H9 (cell line): ENCODE measurements around the gene SIAH2. TPM values are rescaled to one million over a fixed set of nuclear protein-coding genes. Genes with fewer than 3 reads are reported as not detected.

Experiments used
- DNase-seq: peaks from one replicate; pipeline ENCODE4 v3.0.0-alpha.2; 2017
- H2AFZ ChIP-seq: one replicate; pipeline ENCODE4 v1.6.1; 2013; ENCODE audit warnings: mild to moderate bottlenecking, low read length, control low read depth, moderate library complexity
- H2AK5ac ChIP-seq: 2 replicates; pipeline ENCODE4 v1.6.1; 2013; ENCODE audit warnings: low read length, control low read depth, mixed read lengths; ENCODE audit not compliant: insufficient read length
- H2BK120ac ChIP-seq: one replicate; pipeline ENCODE4 v1.6.1; 2013; ENCODE audit warnings: low read depth, mild to moderate bottlenecking, low read length, control low read depth, inconsistent platforms; ENCODE audit not compliant: poor library complexity, severe bottlenecking
- H2BK12ac ChIP-seq: 2 replicates; pipeline ENCODE4 v1.6.1; 2013; ENCODE audit warnings: low read length, control low read depth, mixed read lengths, low read depth; ENCODE audit not compliant: insufficient read length
- H2BK15ac ChIP-seq: 2 replicates; pipeline ENCODE4 v1.6.1; 2013; ENCODE audit warnings: low read depth, low read length, control low read depth
- H2BK20ac ChIP-seq: one replicate; pipeline ENCODE4 v1.6.1; 2013; ENCODE audit warnings: low read depth, mild to moderate bottlenecking, low read length, control low read depth, inconsistent platforms; ENCODE audit not compliant: poor library complexity, severe bottlenecking
- H2BK5ac ChIP-seq: 2 replicates; pipeline ENCODE4 v1.6.1; 2013; ENCODE audit warnings: low read length, control low read depth, mixed read lengths; ENCODE audit not compliant: insufficient read length
- H3K14ac ChIP-seq: 2 replicates; pipeline ENCODE4 v1.6.1; 2013; ENCODE audit warnings: low read length, control low read depth; ENCODE audit not compliant: insufficient read depth
- H3K18ac ChIP-seq: 2 replicates; pipeline ENCODE4 v1.6.1; 2013; ENCODE audit warnings: low read depth, mild to moderate bottlenecking, mixed read lengths, low read length, control low read depth; ENCODE audit not compliant: insufficient read length
- H3K23ac ChIP-seq: 2 replicates; pipeline ENCODE4 v1.6.1; 2013; ENCODE audit warnings: low read length, control low read depth, mixed read lengths, low read depth; ENCODE audit not compliant: insufficient read length
- H3K23me2 ChIP-seq: 2 replicates; pipeline ENCODE4 v1.6.1; 2013; ENCODE audit warnings: low read depth, mild to moderate bottlenecking, mixed read lengths, low read length, control low read depth; ENCODE audit not compliant: insufficient read length, poor library complexity, severe bottlenecking
- H3K27ac ChIP-seq: 2 replicates; pipeline ENCODE4 v1.5.1; 2013; ENCODE audit warnings: low read length, control low read depth, mixed read lengths, low read depth; ENCODE audit not compliant: insufficient read length
- H3K27me3 ChIP-seq: 2 replicates; pipeline ENCODE4 v1.6.1; 2013; ENCODE audit warnings: low read length, control low read depth, inconsistent platforms; ENCODE audit not compliant: insufficient read depth
- H3K4ac ChIP-seq: 2 replicates; pipeline ENCODE4 v1.6.1; 2013; ENCODE audit warnings: low read depth, mild to moderate bottlenecking, control low read depth, inconsistent platforms, low read length, moderate library complexity
- H3K4me1 ChIP-seq: 2 replicates; pipeline ENCODE4 v1.6.1; 2013; ENCODE audit warnings: low read length, control low read depth, inconsistent platforms; ENCODE audit not compliant: insufficient read depth
- H3K4me2 ChIP-seq: 2 replicates; pipeline ENCODE4 v1.6.1; 2013; ENCODE audit warnings: low read length, control low read depth, mixed read lengths; ENCODE audit not compliant: insufficient read length, insufficient read depth
- H3K56ac ChIP-seq: 2 replicates; pipeline ENCODE4 v1.6.1; 2013; ENCODE audit warnings: low read depth, mild to moderate bottlenecking, mixed read lengths, low read length, control low read depth; ENCODE audit not compliant: insufficient read length
- H3K79me1 ChIP-seq: 2 replicates; pipeline ENCODE4 v1.6.1; 2013; ENCODE audit warnings: low read depth, mild to moderate bottlenecking, moderate library complexity, low read length, control low read depth, inconsistent platforms; ENCODE audit not compliant: insufficient read depth, poor library complexity, severe bottlenecking
- H3K79me2 ChIP-seq: 2 replicates; pipeline ENCODE4 v1.6.1; 2013; ENCODE audit warnings: low read length, control low read depth, inconsistent platforms; ENCODE audit not compliant: insufficient read depth
- H3K9ac ChIP-seq: 2 replicates; pipeline ENCODE4 v1.6.1; 2013; ENCODE audit warnings: low read length, control low read depth, mixed read lengths; ENCODE audit not compliant: insufficient read length; ENCODE audit errors: extremely low read depth
- H3K9me3 ChIP-seq: one replicate; pipeline ENCODE4 v1.6.1; 2013; ENCODE audit warnings: low read depth, low read length, inconsistent platforms; ENCODE audit not compliant: control insufficient read depth
- H3T11ph ChIP-seq: one replicate; pipeline ENCODE4 v1.6.1; 2013; ENCODE audit warnings: mild to moderate bottlenecking, low read length, control low read depth, inconsistent platforms
- H4K20me1 ChIP-seq: one replicate; pipeline ENCODE4 v1.6.1; 2013; ENCODE audit not compliant: control insufficient read depth, insufficient read length, insufficient read depth
- H4K5ac ChIP-seq: 2 replicates; pipeline ENCODE4 v1.6.1; 2013; ENCODE audit warnings: low read depth, mild to moderate bottlenecking, mixed read lengths, low read length, control low read depth; ENCODE audit not compliant: insufficient read length
- H4K8ac ChIP-seq: replicated peaks from 2 replicates; pipeline ENCODE4 v1.6.1; 2013; ENCODE audit warnings: low read length, control low read depth, mixed read lengths, low read depth; ENCODE audit not compliant: insufficient read length
- H4K91ac ChIP-seq: 2 replicates; pipeline ENCODE4 v1.6.1; 2013; ENCODE audit warnings: low read depth, mild to moderate bottlenecking, moderate library complexity, mixed read lengths, low read length, control low read depth; ENCODE audit not compliant: insufficient read length
- H3K27ac Mint-ChIP-seq, 3 experiments: 2 replicates in 2 of 3; 3 replicates in 1 of 3; pipeline ENCODE4 v1.8.0; 2020 to 2021; ENCODE audit warnings: mixed read lengths in 3 of 3, mild to moderate bottlenecking in 1 of 3, moderate library complexity in 1 of 3
- H3K27me3 Mint-ChIP-seq: 2 replicates; pipeline ENCODE4 v1.8.0; 2021; ENCODE audit warnings: low read depth, mild to moderate bottlenecking, moderate library complexity, mixed read lengths
- H3K36me3 Mint-ChIP-seq, 3 experiments: 2 replicates in 2 of 3; 3 replicates in 1 of 3; pipeline ENCODE4 v1.8.0; 2020 to 2021; ENCODE audit warnings: low read depth in 3 of 3, mixed read lengths in 3 of 3; ENCODE audit not compliant: insufficient read depth in 1 of 3
- H3K4me1 Mint-ChIP-seq, 2 experiments: 2 replicates each; pipeline ENCODE4 v1.8.0; 2020; ENCODE audit warnings: mixed read lengths in 2 of 2
- H3K4me3 Mint-ChIP-seq, 2 experiments: 2 replicates in 1 of 2; 3 replicates in 1 of 2; pipeline ENCODE4 v1.8.0; 2020 to 2021; ENCODE audit warnings: mild to moderate bottlenecking in 2 of 2, mixed read lengths in 2 of 2, moderate library complexity in 1 of 2
- H3K9me3 Mint-ChIP-seq, 2 experiments: 2 replicates in 1 of 2; 3 replicates in 1 of 2; pipeline ENCODE4 v1.8.0; 2020; ENCODE audit warnings: mild to moderate bottlenecking in 2 of 2, mixed read lengths in 2 of 2, moderate library complexity in 1 of 2
- WGBS: extraction: QIAGEN DNeasy Blood & Tissue Kit; methylation state at CpG from one replicate; pipeline ENCODE4 v1.1.7; 2013; ENCODE audit warnings: missing lambda C conversion rate, low lambda C conversion rate, mixed read lengths; ENCODE audit not compliant: insufficient read length; ENCODE audit errors: extremely low coverage; 5-methylcytosine and 5-hydroxymethylcytosine counted together
- total RNA-seq: library from RNA; stranded (reverse); gene quantifications from 2 replicates; pipeline ENCODE4 v1.2.1, GENCODE V29; 2021
- TF ChIP-seq, protein P1 (sequence below): fragments of 200-600 bp; sonication (generic); conservative IDR thresholded peaks from 3 replicates; pipeline ENCODE4 v1.8.0; 2021; ENCODE audit warnings: antibody characterized with exemption, mild to moderate bottlenecking

Gene SIAH2
- total RNA-seq, 1 experiment from 2014 or later, result 17.4 TPM

DNA sequence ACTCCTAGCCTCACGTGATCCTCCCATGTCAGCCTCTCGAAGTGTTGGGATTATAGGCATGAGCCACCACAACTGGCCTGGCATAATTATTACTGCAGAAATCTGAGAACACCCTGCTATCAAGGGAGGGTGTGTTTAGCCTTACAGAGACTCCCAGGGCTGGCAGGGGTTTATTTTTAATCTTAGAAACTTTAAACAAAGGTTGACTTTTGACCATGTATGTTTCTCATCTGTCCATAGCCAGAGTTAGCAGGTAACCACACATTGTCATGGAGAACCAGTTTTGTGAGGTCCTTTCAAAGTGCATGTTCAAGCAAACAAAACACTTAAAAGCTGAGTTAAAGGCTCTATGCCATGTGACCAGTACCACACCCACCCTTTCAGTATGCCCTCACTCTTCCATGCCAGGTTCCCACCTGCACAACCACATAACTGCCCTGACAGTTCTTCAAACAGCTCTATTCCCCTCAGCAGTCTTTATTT, 11.1 kb downstream of the SIAH2 start:
- no peak overlapping the region for H3K56ac ChIP-seq
- H3K23ac ChIP-seq, result no peak overlapping the region
- no peak overlapping the region for H3K9ac ChIP-seq
- H3K79me2 ChIP-seq, result no peaks in the 10 kb centered on the region
- H3K27ac Mint-ChIP-seq, result 0 out of 7 replicates have a peak overlapping the region, but pooled peaks of 2 of the 3 experiments have one; percentile 14 to 48
- H3K79me1 ChIP-seq, result no peaks in the 10 kb centered on the region
- H2BK12ac ChIP-seq, result no peak overlapping the region
- H3K36me3 Mint-ChIP-seq, result peaks cover 0 to 2% (median 0%) of the 10 kb centered on the region in 3 experiments; a peak in 2 of 7 replicates
- TF ChIP-seq, protein P1, sequence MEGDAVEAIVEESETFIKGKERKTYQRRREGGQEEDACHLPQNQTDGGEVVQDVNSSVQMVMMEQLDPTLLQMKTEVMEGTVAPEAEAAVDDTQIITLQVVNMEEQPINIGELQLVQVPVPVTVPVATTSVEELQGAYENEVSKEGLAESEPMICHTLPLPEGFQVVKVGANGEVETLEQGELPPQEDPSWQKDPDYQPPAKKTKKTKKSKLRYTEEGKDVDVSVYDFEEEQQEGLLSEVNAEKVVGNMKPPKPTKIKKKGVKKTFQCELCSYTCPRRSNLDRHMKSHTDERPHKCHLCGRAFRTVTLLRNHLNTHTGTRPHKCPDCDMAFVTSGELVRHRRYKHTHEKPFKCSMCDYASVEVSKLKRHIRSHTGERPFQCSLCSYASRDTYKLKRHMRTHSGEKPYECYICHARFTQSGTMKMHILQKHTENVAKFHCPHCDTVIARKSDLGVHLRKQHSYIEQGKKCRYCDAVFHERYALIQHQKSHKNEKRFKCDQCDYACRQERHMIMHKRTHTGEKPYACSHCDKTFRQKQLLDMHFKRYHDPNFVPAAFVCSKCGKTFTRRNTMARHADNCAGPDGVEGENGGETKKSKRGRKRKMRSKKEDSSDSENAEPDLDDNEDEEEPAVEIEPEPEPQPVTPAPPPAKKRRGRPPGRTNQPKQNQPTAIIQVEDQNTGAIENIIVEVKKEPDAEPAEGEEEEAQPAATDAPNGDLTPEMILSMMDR, result no peak
- no peaks in the 10 kb centered on the region for H3K9me3 Mint-ChIP-seq
- no peak overlapping the region for H2BK5ac ChIP-seq
- no peaks in the 10 kb centered on the region; the same call in 1 of the 2 replicates for H3K4me1 ChIP-seq
- H4K8ac ChIP-seq, result no peak overlapping the region
- H3K9me3 ChIP-seq, result no peaks in the 10 kb centered on the region
- H2BK15ac ChIP-seq, result no peak overlapping the region
- H4K20me1 ChIP-seq, result no peaks in the 10 kb centered on the region
- no peak overlapping the region for H3K14ac ChIP-seq
- no peak overlapping the region for H4K5ac ChIP-seq
- no peak overlapping the region for H3K4me3 Mint-ChIP-seq
- no peak overlapping the region for H3K18ac ChIP-seq
- no peak overlapping the region for H2AK5ac ChIP-seq
- no peaks in the 10 kb centered on the region for H3K23me2 ChIP-seq
- H3K4me1 Mint-ChIP-seq, result peaks cover 13 to 16% of the 10 kb centered on the region in 2 experiments
- no peak for DNase-seq
- H2BK20ac ChIP-seq, result no peak overlapping the region
- H3T11ph ChIP-seq, result no peak overlapping the region
- H2BK120ac ChIP-seq, result no peak overlapping the region
- H3K27me3 Mint-ChIP-seq, result no peaks in the 10 kb centered on the region
- H3K27me3 ChIP-seq, result no peaks in the 10 kb centered on the region
- H2AFZ ChIP-seq, result no peak overlapping the region
- H3K27ac ChIP-seq, result no peak overlapping the region
- no peak overlapping the region for H3K4me2 ChIP-seq
- no peak overlapping the region for H4K91ac ChIP-seq
- no CpG with 5 or more reads among the region's 2 CpGs for WGBS
- no peak overlapping the region for H3K4ac ChIP-seq
